Liver (tissue), 9 donors: ENCODE results near the gene HNRNPC. TPM values are rescaled to one million over a fixed set of nuclear protein-coding genes. Genes with fewer than 3 reads are reported as not detected.

ENCODE experiments used
- DNase-seq: peaks from one replicate; pipeline ENCODE4 v3.0.0-alpha.2; 2017; ENCODE audit warnings: low spot score
- H3K27ac ChIP-seq, 2 donors: one replicate each; pipeline ENCODE4 v1.7.0; 2013; ENCODE audit warnings: inconsistent platforms in 2 of 2, low read length in 2 of 2, control low read depth in 1 of 2, low read depth in 1 of 2, mild to moderate bottlenecking in 1 of 2
- H3K27me3 ChIP-seq, 4 donors: one replicate each; pipeline versions ENCODE4 v1.6.1 to v1.7.0; 2013; ENCODE audit warnings: low read length in 3 of 4, inconsistent platforms in 1 of 4, mild to moderate bottlenecking in 1 of 4, moderate library complexity in 1 of 4; ENCODE audit not compliant: control insufficient read depth in 4 of 4, insufficient read depth in 4 of 4
- H3K36me3 ChIP-seq, 4 donors: one replicate each; pipeline versions ENCODE4 v1.6.1 to v1.7.0; 2013; ENCODE audit warnings: low read length in 3 of 4, mild to moderate bottlenecking in 3 of 4, low read depth in 1 of 4, moderate library complexity in 1 of 4; ENCODE audit not compliant: control insufficient read depth in 4 of 4, insufficient read depth in 3 of 4
- H3K4me1 ChIP-seq, 4 donors: one replicate each; pipeline versions ENCODE4 v1.6.1 to v1.7.0; 2013; ENCODE audit warnings: low read length in 3 of 4, mild to moderate bottlenecking in 3 of 4, moderate library complexity in 1 of 4; ENCODE audit not compliant: control insufficient read depth in 4 of 4, insufficient read depth in 4 of 4
- H3K4me3 ChIP-seq, 3 donors: one replicate each; pipeline versions ENCODE4 v1.6.1 to v1.7.0; 2013; ENCODE audit warnings: low read length in 3 of 3, control low read depth in 1 of 3, low read depth in 1 of 3, mild to moderate bottlenecking in 1 of 3
- H3K9ac ChIP-seq, 2 donors: one replicate each; pipeline ENCODE4 v1.7.0; 2013; ENCODE audit warnings: low read length in 2 of 2, mild to moderate bottlenecking in 2 of 2, moderate library complexity in 2 of 2, control low read depth in 1 of 2, low read depth in 1 of 2
- H3K9me3 ChIP-seq, 4 donors: one replicate each; pipeline versions ENCODE4 v1.6.1 to v1.7.0; 2013; ENCODE audit warnings: low read length in 3 of 4; ENCODE audit not compliant: control insufficient read depth in 4 of 4
- EGR1 ChIP-seq, 2 donors: IDR thresholded peaks; 2 replicates each; pipeline ENCODE4 v1.6.1; 2016 to 2018; ENCODE audit warnings: antibody characterized with exemption in 2 of 2, low read depth in 2 of 2
- FOXA1 ChIP-seq: IDR thresholded peaks from 2 replicates; pipeline ENCODE4 v1.6.1; 2016; ENCODE audit warnings: antibody characterized with exemption
- FOXA2 ChIP-seq: IDR thresholded peaks from 2 replicates; pipeline ENCODE4 v1.6.1; 2016; ENCODE audit warnings: antibody characterized with exemption
- GABPA ChIP-seq, 2 donors: IDR thresholded peaks in 1 of 2; conservative IDR thresholded peaks in 1 of 2; 2 replicates each; pipeline ENCODE4 v1.6.1; 2016; ENCODE audit warnings: antibody characterized with exemption in 2 of 2, mild to moderate bottlenecking in 1 of 2, moderate library complexity in 1 of 2
- HNF4A ChIP-seq, 2 donors: conservative IDR thresholded peaks; 2 replicates each; pipeline ENCODE4 v1.6.1; 2016; ENCODE audit warnings: antibody characterized with exemption in 2 of 2, mild to moderate bottlenecking in 2 of 2
- HNF4G ChIP-seq: IDR thresholded peaks from 2 replicates; pipeline ENCODE4 v1.6.1; 2016; ENCODE audit warnings: antibody characterized with exemption
- JUND ChIP-seq, 2 donors: IDR thresholded peaks; 2 replicates each; pipeline ENCODE4 v1.6.1; 2016; ENCODE audit warnings: antibody characterized with exemption in 2 of 2
- NR2F2 ChIP-seq: IDR thresholded peaks from 2 replicates; pipeline ENCODE4 v1.6.1; 2016; ENCODE audit warnings: antibody characterized with exemption
- RAD21 ChIP-seq, 2 donors: IDR thresholded peaks; 2 replicates each; pipeline ENCODE4 v1.6.1; 2016; ENCODE audit warnings: antibody characterized with exemption in 2 of 2, mild to moderate bottlenecking in 2 of 2
- RXRA ChIP-seq, 2 donors: IDR thresholded peaks; 2 replicates each; pipeline ENCODE4 v1.6.1; 2017 to 2018; ENCODE audit warnings: antibody characterized with exemption in 2 of 2, mild to moderate bottlenecking in 1 of 2
- SP1 ChIP-seq: IDR thresholded peaks from 2 replicates; pipeline ENCODE4 v1.6.1; 2018; ENCODE audit warnings: antibody characterized with exemption, mild to moderate bottlenecking
- TAF1 ChIP-seq: conservative IDR thresholded peaks from 2 replicates; pipeline ENCODE4 v1.6.1; 2016; ENCODE audit warnings: antibody characterized with exemption, mild to moderate bottlenecking
- YY1 ChIP-seq: IDR thresholded peaks from 2 replicates; pipeline ENCODE4 v1.6.1; 2016; ENCODE audit warnings: antibody characterized with exemption, mild to moderate bottlenecking
- WGBS: extraction: QIAGEN DNeasy Blood & Tissue Kit; methylation state at CpG from one replicate; pipeline ENCODE4 v1.1.7; 2013; 5-methylcytosine and 5-hydroxymethylcytosine counted together
- polyA plus RNA-seq, 2 donors: library from polyadenylated mRNA; stranded (reverse) in 1 of 2; unstranded in 1 of 2; fragments of 200-250 nt in 1 of 2; fragments of >200 nt in 1 of 2; fragmentation: Nextera tagmentation in 1 of 2; extraction: Ambion mirVana in 1 of 2; gene quantifications; one replicate each; pipeline versions ENCODE4 v1.2.1 to v1.2.3, GENCODE V29; 2013 to 2015
- total RNA-seq, 2 donors: library from RNA; depleted of rRNA; stranded (reverse); fragments of >200 nt; gene quantifications; one replicate each; pipeline ENCODE4 v1.2.3, GENCODE V29; 2014
- TF ChIP-seq, protein P1 (sequence below): IDR thresholded peaks from 2 replicates; pipeline ENCODE4 v1.6.1; 2016; ENCODE audit warnings: antibody characterized with exemption
- TF ChIP-seq, protein P2 (sequence below): fragments of 150-350 bp; IDR thresholded peaks from 2 replicates; pipeline ENCODE4 v1.5.1; 2017; ENCODE audit warnings: improper control_type of control experiment, low read depth, low read length; ENCODE audit not compliant: missing input control
- TF ChIP-seq, protein P3 (sequence below): IDR thresholded peaks from 2 replicates; pipeline ENCODE4 v1.6.1; 2016; ENCODE audit warnings: antibody characterized with exemption
- TF ChIP-seq, protein P4 (sequence below): IDR thresholded peaks from 2 replicates; pipeline ENCODE4 v1.6.1; 2016; ENCODE audit warnings: antibody characterized with exemption
- TF ChIP-seq, protein P5 (sequence below): IDR thresholded peaks from 2 replicates; pipeline ENCODE4 v1.6.1; 2016; ENCODE audit warnings: antibody characterized with exemption, mild to moderate bottlenecking
- donor health status: healthy.
- donor health status: healthy.
- donor health status: healthy.
- donor health status: healthy.
- donor health status: healthy.

HNRNPC gene
- total and polyA plus RNA-seq, 4 donors = 119 to 384 (median 270) TPM

DNA sequence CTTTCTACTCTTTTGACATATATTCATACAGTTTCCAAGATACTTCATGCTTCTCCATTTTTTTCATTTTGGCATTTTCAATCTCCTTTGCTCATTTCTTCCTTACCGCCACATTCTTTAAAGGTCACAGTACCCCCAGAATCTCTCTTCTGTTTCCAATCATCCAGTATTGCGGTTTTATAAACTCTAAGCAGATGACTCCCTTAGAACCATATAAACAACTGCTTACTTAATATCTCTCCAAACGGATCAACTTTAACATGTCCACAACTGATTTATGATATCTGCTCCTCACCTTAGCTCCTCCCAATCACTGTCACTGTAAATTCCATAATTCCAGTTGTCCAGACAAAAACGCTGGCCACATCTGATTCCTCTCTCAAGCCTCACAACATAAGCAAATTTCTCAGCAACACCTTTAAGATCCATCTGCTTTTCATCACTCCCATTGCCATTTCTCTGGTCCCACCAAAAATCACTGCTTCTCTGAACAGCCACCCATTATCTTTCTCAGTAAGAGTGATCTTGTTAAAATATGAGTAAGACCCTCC lies 49.6 kb downstream of the HNRNPC start:
- Histone ChIP-seq H3K27ac (no peak overlapping the region), H3K27me3 (no peaks in the 10 kb centered on the region), H3K4me3 (no peak overlapping the region), H3K9ac (no peak overlapping the region), H3K4me1 (peaks cover 0 to 4% (median under 1%) of the 10 kb centered on the region in 4 donors), H3K9me3 (no peaks in the 10 kb centered on the region), H3K36me3 (peaks cover 15 to 79% (median 56%) of the 10 kb centered on the region in 4 donors)
- no peak for DNase-seq
- TF ChIP-seq, protein P1, sequence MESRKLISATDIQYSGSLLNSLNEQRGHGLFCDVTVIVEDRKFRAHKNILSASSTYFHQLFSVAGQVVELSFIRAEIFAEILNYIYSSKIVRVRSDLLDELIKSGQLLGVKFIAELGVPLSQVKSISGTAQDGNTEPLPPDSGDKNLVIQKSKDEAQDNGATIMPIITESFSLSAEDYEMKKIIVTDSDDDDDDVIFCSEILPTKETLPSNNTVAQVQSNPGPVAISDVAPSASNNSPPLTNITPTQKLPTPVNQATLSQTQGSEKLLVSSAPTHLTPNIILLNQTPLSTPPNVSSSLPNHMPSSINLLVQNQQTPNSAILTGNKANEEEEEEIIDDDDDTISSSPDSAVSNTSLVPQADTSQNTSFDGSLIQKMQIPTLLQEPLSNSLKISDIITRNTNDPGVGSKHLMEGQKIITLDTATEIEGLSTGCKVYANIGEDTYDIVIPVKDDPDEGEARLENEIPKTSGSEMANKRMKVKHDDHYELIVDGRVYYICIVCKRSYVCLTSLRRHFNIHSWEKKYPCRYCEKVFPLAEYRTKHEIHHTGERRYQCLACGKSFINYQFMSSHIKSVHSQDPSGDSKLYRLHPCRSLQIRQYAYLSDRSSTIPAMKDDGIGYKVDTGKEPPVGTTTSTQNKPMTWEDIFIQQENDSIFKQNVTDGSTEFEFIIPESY = no peak
- no peak for TF ChIP-seq HNF4G
- TF ChIP-seq YY1 = no peak
- TF ChIP-seq SP1 = no peak
- no peak for TF ChIP-seq FOXA1
- TF ChIP-seq HNF4A (conservative IDR thresholded peaks at IDR 0.05) = no peak
- TF ChIP-seq, protein P2, sequence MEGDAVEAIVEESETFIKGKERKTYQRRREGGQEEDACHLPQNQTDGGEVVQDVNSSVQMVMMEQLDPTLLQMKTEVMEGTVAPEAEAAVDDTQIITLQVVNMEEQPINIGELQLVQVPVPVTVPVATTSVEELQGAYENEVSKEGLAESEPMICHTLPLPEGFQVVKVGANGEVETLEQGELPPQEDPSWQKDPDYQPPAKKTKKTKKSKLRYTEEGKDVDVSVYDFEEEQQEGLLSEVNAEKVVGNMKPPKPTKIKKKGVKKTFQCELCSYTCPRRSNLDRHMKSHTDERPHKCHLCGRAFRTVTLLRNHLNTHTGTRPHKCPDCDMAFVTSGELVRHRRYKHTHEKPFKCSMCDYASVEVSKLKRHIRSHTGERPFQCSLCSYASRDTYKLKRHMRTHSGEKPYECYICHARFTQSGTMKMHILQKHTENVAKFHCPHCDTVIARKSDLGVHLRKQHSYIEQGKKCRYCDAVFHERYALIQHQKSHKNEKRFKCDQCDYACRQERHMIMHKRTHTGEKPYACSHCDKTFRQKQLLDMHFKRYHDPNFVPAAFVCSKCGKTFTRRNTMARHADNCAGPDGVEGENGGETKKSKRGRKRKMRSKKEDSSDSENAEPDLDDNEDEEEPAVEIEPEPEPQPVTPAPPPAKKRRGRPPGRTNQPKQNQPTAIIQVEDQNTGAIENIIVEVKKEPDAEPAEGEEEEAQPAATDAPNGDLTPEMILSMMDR = no peak
- TF ChIP-seq EGR1 (IDR thresholded peaks at IDR 0.05; ENCODE audit: low read depth in 2 of 2) = no peak
- no peak for TF ChIP-seq FOXA2
- no peak for TF ChIP-seq NR2F2
- TF ChIP-seq JUND (IDR thresholded peaks at IDR 0.05) = no peak
- TF ChIP-seq, protein P3, sequence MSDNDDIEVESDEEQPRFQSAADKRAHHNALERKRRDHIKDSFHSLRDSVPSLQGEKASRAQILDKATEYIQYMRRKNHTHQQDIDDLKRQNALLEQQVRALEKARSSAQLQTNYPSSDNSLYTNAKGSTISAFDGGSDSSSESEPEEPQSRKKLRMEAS = no peak
- WGBS = 85% methylated on average over 4 of the region's 4 CpGs

DNA sequence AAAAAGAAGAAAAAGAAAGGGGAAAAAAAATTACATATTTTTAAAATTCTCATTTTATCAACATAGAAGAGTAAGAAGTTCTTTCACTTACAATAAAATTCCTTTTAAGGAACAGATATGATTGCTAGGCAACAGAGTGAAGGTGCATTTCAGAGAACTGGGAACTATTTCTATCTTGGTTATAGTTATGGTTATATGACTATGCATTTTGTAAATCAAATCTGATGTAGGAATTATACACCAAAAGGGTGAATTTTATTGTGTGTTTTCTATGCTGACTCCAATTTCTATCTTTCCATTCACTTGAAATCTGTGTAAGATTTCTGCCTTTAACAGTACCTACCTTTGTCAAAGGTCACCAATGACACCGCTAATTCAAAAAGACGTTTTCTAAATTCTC lies 50.1 kb downstream of the HNRNPC start:
- no peak overlapping the region for H3K27ac ChIP-seq

More for the DNA sequence above, 50.1 kb downstream of the HNRNPC start:
- H3K27me3 ChIP-seq = no peaks in the 10 kb centered on the region
- peaks cover 15 to 79% (median 55%) of the 10 kb centered on the region in 4 donors for H3K36me3 ChIP-seq
- H3K9me3 ChIP-seq = no peaks in the 10 kb centered on the region
- H3K4me3 ChIP-seq = no peak overlapping the region
- no peak for DNase-seq
- TF ChIP-seq SP1 = no peak
- TF ChIP-seq, protein P4, sequence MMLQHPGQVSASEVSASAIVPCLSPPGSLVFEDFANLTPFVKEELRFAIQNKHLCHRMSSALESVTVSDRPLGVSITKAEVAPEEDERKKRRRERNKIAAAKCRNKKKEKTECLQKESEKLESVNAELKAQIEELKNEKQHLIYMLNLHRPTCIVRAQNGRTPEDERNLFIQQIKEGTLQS = no peak
- TF ChIP-seq FOXA1 = no peak
- TF ChIP-seq, protein P3 = no peak
- TF ChIP-seq YY1 = no peak
- TF ChIP-seq HNF4G = no peak
- TF ChIP-seq GABPA (IDR thresholded peaks at IDR 0.05 in 1 of 2, conservative IDR thresholded peaks at IDR 0.05 in 1 of 2) = no peak
- TF ChIP-seq, protein P5, sequence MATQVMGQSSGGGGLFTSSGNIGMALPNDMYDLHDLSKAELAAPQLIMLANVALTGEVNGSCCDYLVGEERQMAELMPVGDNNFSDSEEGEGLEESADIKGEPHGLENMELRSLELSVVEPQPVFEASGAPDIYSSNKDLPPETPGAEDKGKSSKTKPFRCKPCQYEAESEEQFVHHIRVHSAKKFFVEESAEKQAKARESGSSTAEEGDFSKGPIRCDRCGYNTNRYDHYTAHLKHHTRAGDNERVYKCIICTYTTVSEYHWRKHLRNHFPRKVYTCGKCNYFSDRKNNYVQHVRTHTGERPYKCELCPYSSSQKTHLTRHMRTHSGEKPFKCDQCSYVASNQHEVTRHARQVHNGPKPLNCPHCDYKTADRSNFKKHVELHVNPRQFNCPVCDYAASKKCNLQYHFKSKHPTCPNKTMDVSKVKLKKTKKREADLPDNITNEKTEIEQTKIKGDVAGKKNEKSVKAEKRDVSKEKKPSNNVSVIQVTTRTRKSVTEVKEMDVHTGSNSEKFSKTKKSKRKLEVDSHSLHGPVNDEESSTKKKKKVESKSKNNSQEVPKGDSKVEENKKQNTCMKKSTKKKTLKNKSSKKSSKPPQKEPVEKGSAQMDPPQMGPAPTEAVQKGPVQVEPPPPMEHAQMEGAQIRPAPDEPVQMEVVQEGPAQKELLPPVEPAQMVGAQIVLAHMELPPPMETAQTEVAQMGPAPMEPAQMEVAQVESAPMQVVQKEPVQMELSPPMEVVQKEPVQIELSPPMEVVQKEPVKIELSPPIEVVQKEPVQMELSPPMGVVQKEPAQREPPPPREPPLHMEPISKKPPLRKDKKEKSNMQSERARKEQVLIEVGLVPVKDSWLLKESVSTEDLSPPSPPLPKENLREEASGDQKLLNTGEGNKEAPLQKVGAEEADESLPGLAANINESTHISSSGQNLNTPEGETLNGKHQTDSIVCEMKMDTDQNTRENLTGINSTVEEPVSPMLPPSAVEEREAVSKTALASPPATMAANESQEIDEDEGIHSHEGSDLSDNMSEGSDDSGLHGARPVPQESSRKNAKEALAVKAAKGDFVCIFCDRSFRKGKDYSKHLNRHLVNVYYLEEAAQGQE = no peak
- TF ChIP-seq JUND (IDR thresholded peaks at IDR 0.05) = no peak
- TF ChIP-seq RAD21 (IDR thresholded peaks at IDR 0.05) = no peak
- TF ChIP-seq RXRA (IDR thresholded peaks at IDR 0.05) = no peak
- TF ChIP-seq, protein P1 = no peak
- TF ChIP-seq, protein P2 = no peak
- TF ChIP-seq NR2F2 = no peak
- TF ChIP-seq TAF1 = no peak
- H3K9ac ChIP-seq = no peak overlapping the region
- WGBS = 78% methylated on average over 2 of the region's 2 CpGs
- peaks cover 0 to 4% (median under 1%) of the 10 kb centered on the region in 4 donors for H3K4me1 ChIP-seq
